Astrocyte (in vitro differentiated cells and primary cell): Measurements from ENCODE around the gene SLC29A3. TPM values are rescaled to one million over a fixed set of nuclear protein-coding genes. Genes with fewer than 3 reads are reported as not detected.

Source experiments
- DNase-seq: peaks from one replicate; pipeline ENCODE4 v3.0.0-alpha.2; 2010; ENCODE audit warnings: low read depth
- FAIRE-seq: peaks from 2 replicates; lab custom pipeline; 2011; peaks lifted over from hg19 to GRCh38; lab: Jason Lieb, UNC
- H2AFZ ChIP-seq: 2 replicates; pipeline ENCODE4 v1.6.0; 2012; ENCODE audit warnings: low read depth, low read length, inconsistent platforms
- H3K27ac ChIP-seq: 2 replicates; pipeline ENCODE4 v1.5.1; 2011; ENCODE audit warnings: low read depth, low read length, inconsistent platforms
- H3K27me3 ChIP-seq: 2 replicates; pipeline ENCODE4 v1.6.0; 2011; ENCODE audit warnings: low read length, inconsistent platforms; ENCODE audit not compliant: insufficient read depth
- H3K36me3 ChIP-seq: 2 replicates; pipeline ENCODE4 v1.5.1; 2011; ENCODE audit warnings: low read length, inconsistent platforms; ENCODE audit not compliant: insufficient read depth
- H3K4me1 ChIP-seq: 2 replicates; pipeline ENCODE4 v1.5.1; 2011; ENCODE audit warnings: low read length, inconsistent platforms; ENCODE audit not compliant: insufficient read depth
- H3K4me2 ChIP-seq: 2 replicates; pipeline ENCODE4 v1.6.0; 2012; ENCODE audit warnings: low read length, inconsistent platforms
- H3K4me3 ChIP-seq: 2 replicates; pipeline ENCODE4 v1.5.1; 2011; ENCODE audit warnings: low read depth, mild to moderate bottlenecking, low read length, inconsistent platforms; ENCODE audit not compliant: insufficient read depth
- H3K79me2 ChIP-seq: 2 replicates; pipeline ENCODE4 v1.6.0; 2012; ENCODE audit warnings: mild to moderate bottlenecking, low read length, inconsistent platforms; ENCODE audit not compliant: insufficient read depth
- H3K9ac ChIP-seq: 2 replicates; pipeline ENCODE4 v1.6.0; 2012; ENCODE audit warnings: mild to moderate bottlenecking, low read length, inconsistent platforms
- H3K9me3 ChIP-seq: 2 replicates; pipeline ENCODE4 v1.5.1; 2012; ENCODE audit warnings: low read depth, mild to moderate bottlenecking, low read length, inconsistent platforms; ENCODE audit not compliant: insufficient read depth
- H4K20me1 ChIP-seq: 2 replicates; pipeline ENCODE4 v1.6.0; 2012; ENCODE audit warnings: low read length, inconsistent platforms; ENCODE audit not compliant: insufficient read depth
- H3K27ac Mint-ChIP-seq: one replicate; pipeline ENCODE4 v1.8.0; 2021; ENCODE audit warnings: mild to moderate bottlenecking, mixed read lengths; ENCODE audit not compliant: unreplicated experiment
- H3K27me3 Mint-ChIP-seq: one replicate; pipeline ENCODE4 v1.8.0; 2021; ENCODE audit warnings: low read depth, mixed read lengths; ENCODE audit not compliant: unreplicated experiment
- H3K36me3 Mint-ChIP-seq: one replicate; pipeline ENCODE4 v1.8.0; 2021; ENCODE audit warnings: low read depth, mixed read lengths; ENCODE audit not compliant: unreplicated experiment
- H3K4me1 Mint-ChIP-seq: one replicate; pipeline ENCODE4 v1.8.0; 2021; ENCODE audit warnings: low read depth, mixed read lengths; ENCODE audit not compliant: unreplicated experiment
- H3K4me3 Mint-ChIP-seq: one replicate; pipeline ENCODE4 v1.8.0; 2021; ENCODE audit warnings: mild to moderate bottlenecking, moderate library complexity, mixed read lengths; ENCODE audit not compliant: unreplicated experiment
- H3K9me3 Mint-ChIP-seq: one replicate; pipeline ENCODE4 v1.8.0; 2021; ENCODE audit warnings: mild to moderate bottlenecking, mixed read lengths; ENCODE audit not compliant: unreplicated experiment
- EZH2 ChIP-seq: IDR thresholded peaks from 2 replicates; pipeline ENCODE4 v1.6.1; 2012; ENCODE audit warnings: mild to moderate bottlenecking, low read length, inconsistent platforms; ENCODE audit not compliant: insufficient read depth
- total RNA-seq: library from RNA; stranded (reverse); gene quantifications from 2 replicates; pipeline ENCODE4 v1.2.1, GENCODE V29; 2021
- TF ChIP-seq, protein P1 (sequence below): IDR thresholded peaks from 2 replicates; pipeline ENCODE4 v1.5.1; 2011; ENCODE audit warnings: low read depth, mild to moderate bottlenecking, inconsistent platforms, low read length, moderate library complexity; ENCODE audit not compliant: insufficient read depth

SLC29A3 gene
- total RNA-seq, 1 donor from 2014 or later = 3.4 TPM

- Histone ChIP-seq H3K9ac (no peak overlapping the region), H3K27me3 (no peaks in the 10 kb centered on the region), H3K4me3 (no peak overlapping the region), H3K79me2 (no peaks in the 10 kb centered on the region), H3K9me3 (no peaks in the 10 kb centered on the region), H3K4me2 (no peak overlapping the region), H3K36me3 (no peaks in the 10 kb centered on the region), H2AFZ (no peak overlapping the region), H3K4me1 (peaks cover 5% of the 10 kb centered on the region), H3K27ac (no peak overlapping the region), H4K20me1 (no peaks in the 10 kb centered on the region)
- FAIRE-seq (no peak), DNase-seq (no peak)
- H3K36me3 Mint-ChIP-seq = peaks cover 9% of the 10 kb centered on the region
- H3K4me3 Mint-ChIP-seq = no peak overlapping the region
- peaks cover 4% of the 10 kb centered on the region for H3K4me1 Mint-ChIP-seq
- peaks cover 25% of the 10 kb centered on the region for H3K27me3 Mint-ChIP-seq
- H3K27ac Mint-ChIP-seq = no peak overlapping the region
- no peaks in the 10 kb centered on the region for H3K9me3 Mint-ChIP-seq
- TF ChIP-seq, protein P1, sequence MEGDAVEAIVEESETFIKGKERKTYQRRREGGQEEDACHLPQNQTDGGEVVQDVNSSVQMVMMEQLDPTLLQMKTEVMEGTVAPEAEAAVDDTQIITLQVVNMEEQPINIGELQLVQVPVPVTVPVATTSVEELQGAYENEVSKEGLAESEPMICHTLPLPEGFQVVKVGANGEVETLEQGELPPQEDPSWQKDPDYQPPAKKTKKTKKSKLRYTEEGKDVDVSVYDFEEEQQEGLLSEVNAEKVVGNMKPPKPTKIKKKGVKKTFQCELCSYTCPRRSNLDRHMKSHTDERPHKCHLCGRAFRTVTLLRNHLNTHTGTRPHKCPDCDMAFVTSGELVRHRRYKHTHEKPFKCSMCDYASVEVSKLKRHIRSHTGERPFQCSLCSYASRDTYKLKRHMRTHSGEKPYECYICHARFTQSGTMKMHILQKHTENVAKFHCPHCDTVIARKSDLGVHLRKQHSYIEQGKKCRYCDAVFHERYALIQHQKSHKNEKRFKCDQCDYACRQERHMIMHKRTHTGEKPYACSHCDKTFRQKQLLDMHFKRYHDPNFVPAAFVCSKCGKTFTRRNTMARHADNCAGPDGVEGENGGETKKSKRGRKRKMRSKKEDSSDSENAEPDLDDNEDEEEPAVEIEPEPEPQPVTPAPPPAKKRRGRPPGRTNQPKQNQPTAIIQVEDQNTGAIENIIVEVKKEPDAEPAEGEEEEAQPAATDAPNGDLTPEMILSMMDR = no peak
- no peak for TF ChIP-seq EZH2
These were observed 2.3 kb downstream of the SLC29A3 start for GRCh38 chr10:71321386-71321785.

- Histone ChIP-seq H3K36me3 (no peaks in the 10 kb centered on the region), H2AFZ (no peak overlapping the region), H3K27ac (no peak overlapping the region), H3K9me3 (no peaks in the 10 kb centered on the region), H3K4me1 (peaks cover 5% of the 10 kb centered on the region), H3K9ac (no peak overlapping the region), H3K27me3 (no peaks in the 10 kb centered on the region), H3K4me2 (no peak overlapping the region), H4K20me1 (no peaks in the 10 kb centered on the region), H3K4me3 (no peak overlapping the region), H3K79me2 (no peaks in the 10 kb centered on the region)
- FAIRE-seq = no peak
- no peak for DNase-seq
- no peak for TF ChIP-seq EZH2
- TF ChIP-seq, protein P1 = no peak
- H3K4me1 Mint-ChIP-seq = no peaks in the 10 kb centered on the region
- H3K36me3 Mint-ChIP-seq = peaks cover 11% of the 10 kb centered on the region
- peaks cover 28% of the 10 kb centered on the region for H3K27me3 Mint-ChIP-seq
- H3K4me3 Mint-ChIP-seq = no peak overlapping the region
- H3K9me3 Mint-ChIP-seq = no peaks in the 10 kb centered on the region
- no peak overlapping the region for H3K27ac Mint-ChIP-seq
These were observed 4.3 kb downstream of the SLC29A3 start for GRCh38 chr10:71323407-71323806.

DNA sequence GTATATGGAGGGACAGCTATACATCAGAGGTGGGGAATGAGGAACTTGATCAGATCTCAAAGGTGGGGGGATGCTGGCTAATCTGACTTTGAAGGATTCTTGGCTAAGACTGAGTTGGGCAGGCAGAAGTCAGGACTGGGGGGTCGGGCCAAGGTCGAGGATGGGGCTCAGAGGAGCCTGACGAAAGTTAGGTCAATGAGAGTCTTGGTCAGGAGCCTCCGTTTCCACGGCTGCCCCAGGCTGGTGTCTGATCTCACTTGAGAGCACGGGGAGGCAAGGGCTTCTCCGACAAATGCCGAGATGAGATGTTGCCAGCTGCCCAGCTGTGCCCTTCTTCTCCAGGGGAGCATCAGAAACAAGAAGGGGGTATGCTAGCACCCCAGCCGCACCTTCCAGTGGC lies 5.7 kb downstream of the SLC29A3 start:
- no peaks in the 10 kb centered on the region for H3K27me3 ChIP-seq

More for the DNA sequence above, 5.7 kb downstream of the SLC29A3 start:
- Histone ChIP-seq H3K4me2 (no peak overlapping the region), H3K9me3 (no peaks in the 10 kb centered on the region), H3K36me3 (no peaks in the 10 kb centered on the region), H3K27ac (no peak overlapping the region), H3K4me3 (no peak overlapping the region), H4K20me1 (no peaks in the 10 kb centered on the region), H3K79me2 (no peaks in the 10 kb centered on the region), H2AFZ (no peak overlapping the region), H3K9ac (no peak overlapping the region), H3K4me1 (peaks cover 1% of the 10 kb centered on the region)
- no peak for TF ChIP-seq EZH2
- TF ChIP-seq, protein P1 = no peak
- no peaks in the 10 kb centered on the region for H3K4me1 Mint-ChIP-seq
- no peak overlapping the region for H3K4me3 Mint-ChIP-seq
- peaks cover 31% of the 10 kb centered on the region for H3K27me3 Mint-ChIP-seq
- no peak overlapping the region for H3K27ac Mint-ChIP-seq
- no peak for DNase-seq
- H3K9me3 Mint-ChIP-seq = no peaks in the 10 kb centered on the region
- FAIRE-seq = no peak
- peaks cover 15% of the 10 kb centered on the region for H3K36me3 Mint-ChIP-seq
